ENCODE data around the gene UBE2K.
"Not testable (repeated sequence)": the region's sequence is repeated elsewhere in the genome, so short reads cannot be mapped to it uniquely, and the experiment has no call there.

UBE2K gene

GRCh38 chr4:39763714-39764572 is 66.0 kb downstream of the UBE2K start:
- TF ChIP-seq CTCF (conservative IDR thresholded peaks at IDR 0.05; ENCODE audit: low read depth, low read length): no peak
- no peaks in the 10 kb centered on the region for H3K79me2 ChIP-seq (ENCODE audit: insufficient read depth, low read depth)
- H2AFZ ChIP-seq (ENCODE audit: low read depth): no peak overlapping the region
- no peaks in the 10 kb centered on the region for H3K27me3 ChIP-seq (ENCODE audit: insufficient read depth, low read depth)
- H3K36me3 ChIP-seq (ENCODE audit: insufficient read depth): no peaks in the 10 kb centered on the region
- H3K9ac ChIP-seq: no peak overlapping the region
- no peak overlapping the region for H3K4me2 ChIP-seq
- no peaks in the 10 kb centered on the region for H3K4me1 ChIP-seq (ENCODE audit: low read depth, poor library complexity, severe bottlenecking)
- no peak overlapping the region for H3K4me3 ChIP-seq (IDR thresholded peaks at IDR 0.05; ENCODE audit: insufficient read depth, low read depth, low read length)
- no peaks in the 10 kb centered on the region for H4K20me1 ChIP-seq (ENCODE audit: insufficient read depth)
- no peak overlapping the region for H3K27ac ChIP-seq

- no peak overlapping the region for H3K4me2 ChIP-seq
- TF ChIP-seq CTCF (conservative IDR thresholded peaks at IDR 0.05; ENCODE audit: low read depth, low read length): no peak
- H3K4me1 ChIP-seq (ENCODE audit: low read depth, poor library complexity, severe bottlenecking): no peaks in the 10 kb centered on the region
- H3K27me3 ChIP-seq (ENCODE audit: insufficient read depth, low read depth): no peaks in the 10 kb centered on the region
- no peaks in the 10 kb centered on the region for H3K36me3 ChIP-seq (ENCODE audit: insufficient read depth)
- no peaks in the 10 kb centered on the region for H4K20me1 ChIP-seq (ENCODE audit: insufficient read depth)
- no peak overlapping the region for H3K27ac ChIP-seq
- H3K4me3 ChIP-seq (IDR thresholded peaks at IDR 0.05; ENCODE audit: insufficient read depth, low read depth, low read length): no peak overlapping the region
- no peaks in the 10 kb centered on the region for H3K79me2 ChIP-seq (ENCODE audit: insufficient read depth, low read depth)
- H3K9ac ChIP-seq: no peak overlapping the region
- H2AFZ ChIP-seq (ENCODE audit: low read depth): no peak overlapping the region
Observed at GRCh38 chr4:39770005-39770404, 72.1 kb downstream of the UBE2K start.

GRCh38 chr4:39770471-39770870 is 72.5 kb downstream of the UBE2K start:
- Histone ChIP-seq H3K36me3 (ENCODE audit: insufficient read depth) (no peaks in the 10 kb centered on the region), H3K4me1 (ENCODE audit: low read depth, poor library complexity, severe bottlenecking) (no peaks in the 10 kb centered on the region), H3K79me2 (ENCODE audit: insufficient read depth, low read depth) (no peaks in the 10 kb centered on the region), H3K4me3 (IDR thresholded peaks at IDR 0.05; ENCODE audit: insufficient read depth, low read depth, low read length) (no peak overlapping the region), H3K27me3 (ENCODE audit: insufficient read depth, low read depth) (no peaks in the 10 kb centered on the region), H3K4me2 (no peak overlapping the region), H4K20me1 (ENCODE audit: insufficient read depth) (no peaks in the 10 kb centered on the region), H3K27ac (no peak overlapping the region), H2AFZ (ENCODE audit: low read depth) (no peak overlapping the region), H3K9ac (no peak overlapping the region)
- no peak for TF ChIP-seq CTCF (conservative IDR thresholded peaks at IDR 0.05; ENCODE audit: low read depth, low read length)

GRCh38 chr4:39770969-39771724 is 73.2 kb downstream of the UBE2K start:
- no peak for TF ChIP-seq CTCF (conservative IDR thresholded peaks at IDR 0.05; ENCODE audit: low read depth, low read length)
- no peaks in the 10 kb centered on the region for H3K36me3 ChIP-seq (ENCODE audit: insufficient read depth)

GRCh38 chr4:39781988-39782387 is 84.1 kb downstream of the UBE2K start:
- not testable (repeated sequence) for H3K4me3 ChIP-seq (IDR thresholded peaks at IDR 0.05; ENCODE audit: insufficient read depth, low read depth, low read length); H2AFZ ChIP-seq (ENCODE audit: low read depth); H3K79me2 ChIP-seq (ENCODE audit: insufficient read depth, low read depth); H3K4me2 ChIP-seq; H3K9ac ChIP-seq; H3K27me3 ChIP-seq (ENCODE audit: insufficient read depth, low read depth); H4K20me1 ChIP-seq (ENCODE audit: insufficient read depth); H3K4me1 ChIP-seq (ENCODE audit: low read depth, poor library complexity, severe bottlenecking); H3K36me3 ChIP-seq (ENCODE audit: insufficient read depth); H3K27ac ChIP-seq

More at GRCh38 chr4:39770969-39771724, 73.2 kb downstream of the UBE2K start:
- H3K27ac ChIP-seq: no peak overlapping the region
- no peak overlapping the region for H2AFZ ChIP-seq (ENCODE audit: low read depth)
- no peaks in the 10 kb centered on the region for H3K27me3 ChIP-seq (ENCODE audit: insufficient read depth, low read depth)
- no peaks in the 10 kb centered on the region for H4K20me1 ChIP-seq (ENCODE audit: insufficient read depth)
- no peak overlapping the region for H3K4me3 ChIP-seq (IDR thresholded peaks at IDR 0.05; ENCODE audit: insufficient read depth, low read depth, low read length)
- no peaks in the 10 kb centered on the region for H3K4me1 ChIP-seq (ENCODE audit: low read depth, poor library complexity, severe bottlenecking)
- H3K4me2 ChIP-seq: no peak overlapping the region
- no peaks in the 10 kb centered on the region for H3K79me2 ChIP-seq (ENCODE audit: insufficient read depth, low read depth)
- no peak overlapping the region for H3K9ac ChIP-seq

Measured in KMS-11 (cell line).